Astrocyte (in vitro differentiated cells and primary cell): ENCODE measurements around the gene XPNPEP3. TPM values are rescaled to one million over a fixed set of nuclear protein-coding genes. Genes with fewer than 3 reads are reported as not detected.

ENCODE experiments used
- DNase-seq: peaks from one replicate; pipeline ENCODE4 v3.0.0-alpha.2; 2010; ENCODE audit warnings: low read depth
- FAIRE-seq: peaks from 2 replicates; lab custom pipeline; 2011; peaks lifted over from hg19 to GRCh38; lab: Jason Lieb, UNC
- H2AFZ ChIP-seq: 2 replicates; pipeline ENCODE4 v1.6.0; 2012; ENCODE audit warnings: low read depth, low read length, inconsistent platforms
- H3K27ac ChIP-seq: 2 replicates; pipeline ENCODE4 v1.5.1; 2011; ENCODE audit warnings: low read depth, low read length, inconsistent platforms
- H3K27me3 ChIP-seq: 2 replicates; pipeline ENCODE4 v1.6.0; 2011; ENCODE audit warnings: low read length, inconsistent platforms; ENCODE audit not compliant: insufficient read depth
- H3K36me3 ChIP-seq: 2 replicates; pipeline ENCODE4 v1.5.1; 2011; ENCODE audit warnings: low read length, inconsistent platforms; ENCODE audit not compliant: insufficient read depth
- H3K4me1 ChIP-seq: 2 replicates; pipeline ENCODE4 v1.5.1; 2011; ENCODE audit warnings: low read length, inconsistent platforms; ENCODE audit not compliant: insufficient read depth
- H3K4me2 ChIP-seq: 2 replicates; pipeline ENCODE4 v1.6.0; 2012; ENCODE audit warnings: low read length, inconsistent platforms
- H3K4me3 ChIP-seq: 2 replicates; pipeline ENCODE4 v1.5.1; 2011; ENCODE audit warnings: low read depth, mild to moderate bottlenecking, low read length, inconsistent platforms; ENCODE audit not compliant: insufficient read depth
- H3K79me2 ChIP-seq: 2 replicates; pipeline ENCODE4 v1.6.0; 2012; ENCODE audit warnings: mild to moderate bottlenecking, low read length, inconsistent platforms; ENCODE audit not compliant: insufficient read depth
- H3K9ac ChIP-seq: 2 replicates; pipeline ENCODE4 v1.6.0; 2012; ENCODE audit warnings: mild to moderate bottlenecking, low read length, inconsistent platforms
- H3K9me3 ChIP-seq: 2 replicates; pipeline ENCODE4 v1.5.1; 2012; ENCODE audit warnings: low read depth, mild to moderate bottlenecking, low read length, inconsistent platforms; ENCODE audit not compliant: insufficient read depth
- H4K20me1 ChIP-seq: 2 replicates; pipeline ENCODE4 v1.6.0; 2012; ENCODE audit warnings: low read length, inconsistent platforms; ENCODE audit not compliant: insufficient read depth
- H3K27ac Mint-ChIP-seq: one replicate; pipeline ENCODE4 v1.8.0; 2021; ENCODE audit warnings: mild to moderate bottlenecking, mixed read lengths; ENCODE audit not compliant: unreplicated experiment
- H3K27me3 Mint-ChIP-seq: one replicate; pipeline ENCODE4 v1.8.0; 2021; ENCODE audit warnings: low read depth, mixed read lengths; ENCODE audit not compliant: unreplicated experiment
- H3K36me3 Mint-ChIP-seq: one replicate; pipeline ENCODE4 v1.8.0; 2021; ENCODE audit warnings: low read depth, mixed read lengths; ENCODE audit not compliant: unreplicated experiment
- H3K4me1 Mint-ChIP-seq: one replicate; pipeline ENCODE4 v1.8.0; 2021; ENCODE audit warnings: low read depth, mixed read lengths; ENCODE audit not compliant: unreplicated experiment
- H3K4me3 Mint-ChIP-seq: one replicate; pipeline ENCODE4 v1.8.0; 2021; ENCODE audit warnings: mild to moderate bottlenecking, moderate library complexity, mixed read lengths; ENCODE audit not compliant: unreplicated experiment
- H3K9me3 Mint-ChIP-seq: one replicate; pipeline ENCODE4 v1.8.0; 2021; ENCODE audit warnings: mild to moderate bottlenecking, mixed read lengths; ENCODE audit not compliant: unreplicated experiment
- CTCF ChIP-seq: IDR thresholded peaks from 2 replicates; pipeline ENCODE4 v1.5.1; 2011; ENCODE audit warnings: low read depth, mild to moderate bottlenecking, inconsistent platforms, low read length, moderate library complexity; ENCODE audit not compliant: insufficient read depth
- EZH2 ChIP-seq: IDR thresholded peaks from 2 replicates; pipeline ENCODE4 v1.6.1; 2012; ENCODE audit warnings: mild to moderate bottlenecking, low read length, inconsistent platforms; ENCODE audit not compliant: insufficient read depth
- total RNA-seq: library from RNA; stranded (reverse); gene quantifications from 2 replicates; pipeline ENCODE4 v1.2.1, GENCODE V29; 2021

The XPNPEP3 gene
- total RNA-seq, 1 donor from 2014 or later, result 21.8 TPM

GRCh38 chr22:40853961-40854360, 3.0 kb upstream of the XPNPEP3 start:
- peaks cover 5% of the 10 kb centered on the region for H3K4me1 ChIP-seq
- DNase-seq, result no peak

GRCh38 chr22:40855071-40855978, 1.6 kb upstream of the XPNPEP3 start:
- peak overlapping the region; percentile 96 for H3K9ac ChIP-seq
- Mint-ChIP-seq H3K36me3 (peaks cover 2% of the 10 kb centered on the region), H3K27ac (peak overlapping the region; percentile 100), H3K4me3 (peak overlapping the region; percentile 99), H3K27me3 (no peaks in the 10 kb centered on the region), H3K4me1 (peaks cover 34% of the 10 kb centered on the region), H3K9me3 (no peaks in the 10 kb centered on the region)
- H2AFZ ChIP-seq, result no peak overlapping the region
- DNase-seq, result no peak
- peaks cover 3% of the 10 kb centered on the region for H3K36me3 ChIP-seq
- peak overlapping the region; percentile 88 for H3K4me2 ChIP-seq
- peaks cover 52% of the 10 kb centered on the region for H4K20me1 ChIP-seq
- H3K27ac ChIP-seq, result peak overlapping the region; percentile 97
- TF ChIP-seq EZH2 (no peak), CTCF (no peak)
- H3K4me3 ChIP-seq, result peak overlapping the region; percentile 87
- no peaks in the 10 kb centered on the region for H3K27me3 ChIP-seq
- no peaks in the 10 kb centered on the region for H3K9me3 ChIP-seq
- FAIRE-seq, result no peak
- peaks cover 96% of the 10 kb centered on the region for H3K79me2 ChIP-seq
- H3K4me1 ChIP-seq, result peaks cover 5% of the 10 kb centered on the region

More at GRCh38 chr22:40853961-40854360, 3.0 kb upstream of the XPNPEP3 start:
- peak overlapping the region; percentile 77 for H3K4me3 Mint-ChIP-seq
- Histone ChIP-seq H3K36me3 (peaks cover 11% of the 10 kb centered on the region), H3K79me2 (peaks cover 93% of the 10 kb centered on the region), H3K27ac (peak overlapping the region; percentile 97), H3K9ac (peak overlapping the region; percentile 96), H3K9me3 (no peaks in the 10 kb centered on the region), H2AFZ (no peak overlapping the region), H4K20me1 (peaks cover 66% of the 10 kb centered on the region), H3K4me3 (peak overlapping the region; percentile 87), H3K4me2 (peak overlapping the region; percentile 88), H3K27me3 (no peaks in the 10 kb centered on the region)
- peak overlapping the region; percentile 8 for H3K27ac Mint-ChIP-seq
- TF ChIP-seq CTCF, result no peak
- no peak for TF ChIP-seq EZH2
- no peak for FAIRE-seq
- H3K36me3 Mint-ChIP-seq, result peaks cover 2% of the 10 kb centered on the region
- H3K4me1 Mint-ChIP-seq, result peaks cover 33% of the 10 kb centered on the region
- no peaks in the 10 kb centered on the region for H3K9me3 Mint-ChIP-seq
- no peaks in the 10 kb centered on the region for H3K27me3 Mint-ChIP-seq
